K562 (cell line): ENCODE results near the gene TEX54. TPM values are rescaled to one million over a fixed set of nuclear protein-coding genes. Genes with fewer than 3 reads are reported as not detected.

ENCODE experiments used
- ATAC-seq: fragments of 200-7000 bp; cut with Tn5 transposase; 3 replicates; pipeline ENCODE4 v1.9.1; 2020; ENCODE audit warnings: moderate library complexity
- BruUV-seq: library from RNA; stranded (reverse); fragments of 400-500 nt; replicated peaks from 2 replicates; lab custom pipeline; 2021; lab: Mats Ljungman, UMichigan
- CTCF ChIA-PET: fragments of 300-600 bp; formaldehyde crosslinking; extraction: SDS; loops from one replicate; lab custom pipeline; 2021; ENCODE audit warnings: low intra/inter-chr PET ratio; lab: Yijun Ruan, JAX
- POLR2A ChIA-PET: fragments of 300-600, 350-650 bp; sonication (Branson Sonifier 250); formaldehyde crosslinking; extraction: SDS; loops from one replicate; lab custom pipeline; 2021; ENCODE audit warnings: antibody characterized with exemption, inconsistent platforms; lab: Yijun Ruan, JAX
- DNase-seq, 4 experiments: peaks; one replicate each; pipeline versions ENCODE4 v3.0.0 to v3.0.0-alpha.2; 2011 to 2018; ENCODE audit warnings: low spot score in 3 of 4, mixed read lengths in 3 of 4; ENCODE audit errors: extremely low read depth in 1 of 4
- FAIRE-seq: peaks from 2 replicates; lab custom pipeline; 2011; peaks lifted over from hg19 to GRCh38; lab: Jason Lieb, UNC
- H2AFZ ChIP-seq: 2 replicates; pipeline ENCODE4 v1.6.0; 2011; ENCODE audit warnings: low read depth, low read length, control low read depth, inconsistent platforms
- H3K27ac ChIP-seq: fragments of 200-600 bp; 3 replicates; pipeline ENCODE4 v1.8.0; 2011; ENCODE audit warnings: low read depth, mild to moderate bottlenecking, control low read depth, inconsistent platforms, low read length, moderate library complexity, mixed read lengths; ENCODE audit errors: extremely low read depth
- H3K27me3 ChIP-seq, 2 experiments: fragments of 300-600 bp in 1 of 2; 2 replicates in 1 of 2; 3 replicates in 1 of 2; pipeline versions ENCODE4 v1.6.0 to v1.8.0; 2011; ENCODE audit warnings: inconsistent platforms in 2 of 2, low read length in 2 of 2, mild to moderate bottlenecking in 1 of 2, mixed read lengths in 1 of 2, moderate library complexity in 1 of 2; ENCODE audit not compliant: control insufficient read depth in 2 of 2, insufficient read depth in 2 of 2
- H3K36me3 ChIP-seq: fragments of 300-600 bp; 3 replicates; pipeline ENCODE4 v1.8.0; 2011; ENCODE audit warnings: mild to moderate bottlenecking, low read length, inconsistent platforms; ENCODE audit not compliant: control insufficient read depth, insufficient read depth
- H3K4me1 ChIP-seq, 2 experiments: fragments of 200-600 bp in 1 of 2; replicated peaks in 1 of 2; 2 replicates in 1 of 2; 3 replicates in 1 of 2; pipeline versions ENCODE4 v1.5.1 to v1.8.0; 2011; ENCODE audit warnings: inconsistent platforms in 2 of 2, low read length in 2 of 2, mild to moderate bottlenecking in 1 of 2, mixed read lengths in 1 of 2, moderate library complexity in 1 of 2; ENCODE audit not compliant: control insufficient read depth in 2 of 2, insufficient read depth in 2 of 2
- H3K4me2 ChIP-seq: 2 replicates; pipeline ENCODE4 v1.6.1; 2011; ENCODE audit warnings: low read length, control low read depth, inconsistent platforms, mixed read lengths; ENCODE audit not compliant: insufficient read depth
- H3K4me3 ChIP-seq: fragments of 200-600 bp; sonication (generic), shearing (Covaris generic); 2 replicates; pipeline ENCODE4 v1.5.1; 2016; ENCODE audit warnings: control low read depth, inconsistent platforms
- H3K79me2 ChIP-seq: fragments of 200-600 bp; 3 replicates; pipeline ENCODE4 v1.8.0; 2011; ENCODE audit warnings: low read length, inconsistent platforms; ENCODE audit not compliant: control insufficient read depth, insufficient read depth
- H3K9ac ChIP-seq, 2 experiments: 2 replicates each; pipeline versions ENCODE4 v1.6.0 to v1.6.1; 2011; ENCODE audit warnings: low read depth in 2 of 2, low read length in 2 of 2, control low read depth in 1 of 2, inconsistent platforms in 1 of 2, mild to moderate bottlenecking in 1 of 2, mixed read lengths in 1 of 2; ENCODE audit not compliant: insufficient read depth in 1 of 2
- H3K9me1 ChIP-seq: one replicate; pipeline ENCODE4 v1.6.0; 2011; ENCODE audit warnings: inconsistent platforms, mild to moderate bottlenecking, low read length, moderate library complexity; ENCODE audit not compliant: control insufficient read depth, insufficient read depth
- H3K9me3 ChIP-seq: replicated peaks from 2 replicates; pipeline ENCODE4 v1.5.1; 2011; ENCODE audit warnings: low read depth, low read length, inconsistent platforms; ENCODE audit not compliant: control insufficient read depth, insufficient read depth
- H4K20me1 ChIP-seq: replicated peaks from 2 replicates; pipeline ENCODE4 v1.6.1; 2011; ENCODE audit warnings: low read length, inconsistent platforms, mixed read lengths; ENCODE audit not compliant: control insufficient read depth, insufficient read depth
- KDM5B ChIP-seq: fragments of 200-600 bp; sonication (generic); IDR thresholded peaks from 2 replicates; pipeline ENCODE4 v1.6.1; 2012; ENCODE audit warnings: low read depth, mild to moderate bottlenecking, moderate library complexity, low read length, control low read depth, inconsistent platforms; ENCODE audit not compliant: insufficient replicate concordance
- WGBS: fragments of 100-300 bp; shearing (Covaris generic); methylation state at CpG from one replicate; pipeline ENCODE4 v1.1.6; 2016; ENCODE audit warnings: low coverage, mixed read lengths; ENCODE audit not compliant: insufficient coverage; ENCODE audit errors: missing lambda C conversion rate; 5-methylcytosine and 5-hydroxymethylcytosine counted together
- in situ Hi-C: fragments of 300-500 bp; cut with MboI; formaldehyde crosslinking; loops from 4 replicates; pipeline ENCODE4 v1.15.0; 2018; ENCODE audit warnings: inconsistent platforms, mixed read lengths
- intact Hi-C: fragments of 100-400 bp; cut with micrococcal nuclease; formaldehyde crosslinking; loops from 2 replicates; pipeline ENCODE4 v1.14.2; 2022
- polyA plus RNA-seq, 8 experiments: library from polyadenylated mRNA; depleted of rRNA in 4 of 8; stranded (reverse) in 5 of 8; unstranded in 3 of 8; fragments of >200 nt; fragmentation: Nextera tagmentation in 2 of 8; fragmentation: Illumina TruSeq in 1 of 8; extraction: Ambion mirVana in 2 of 8; extraction: Trizol in 1 of 8; gene quantifications; 2 replicates each; pipeline versions ENCODE4 v1.2.1 to v1.2.3, GENCODE V29; 2011 to 2014; ENCODE audit warnings: inconsistent platforms in 1 of 8, missing spikeins in 1 of 8
- total RNA-seq, 7 experiments: library from RNA; depleted of rRNA in 6 of 7; stranded (reverse); fragments of >200 nt in 6 of 7; fragmentation: Illumina TruSeq in 2 of 7; extraction: Trizol in 2 of 7; gene quantifications; 2 replicates each; pipeline versions ENCODE4 v1.2.1 to v1.2.3, GENCODE V29; 2011 to 2021; ENCODE audit warnings: low replicate concordance in 1 of 7
- TF ChIP-seq, protein P1 (sequence below): fragments of 250-450 bp; sonication (Bioruptor Pico); IDR thresholded peaks from 2 replicates; pipeline ENCODE4 v1.9.0; 2021; ENCODE audit warnings: mild to moderate bottlenecking, inconsistent platforms

The TEX54 gene
- total and polyA plus RNA-seq, 9 of the 15 experiments (the other 6 are each of a cell fraction or from before 2014, with no cell fraction given) = not detected

- H3K4me2 ChIP-seq = peak overlapping the region; percentile 16; the same call in 1 of the 2 replicates
- WGBS = 61% methylated on average over 3 of the region's 3 CpGs
- DNase-seq (no peak), FAIRE-seq (no peak)
- H2AFZ ChIP-seq = no peak overlapping the region
- no peaks in the 10 kb centered on the region for H3K9me3 ChIP-seq
- H3K36me3 ChIP-seq = peaks cover 63% of the 10 kb centered on the region
- H3K79me2 ChIP-seq = peaks cover 57% of the 10 kb centered on the region
- POLR2A ChIA-PET = interaction anchor here (0.8 to 11.4 kb wide), 13 partner anchors 8 to 125 kb away, joined by 3 to 116 read pairs (median 5); partner anchors contain the start of genes C11orf98, CSKMT, SLC3A2 and WDR74
- no peak overlapping the region for H3K4me3 ChIP-seq
- H3K9ac ChIP-seq = peak overlapping the region in 1 of 2 experiments; percentile 43; a peak in 1 of 4 replicates
- BruUV-seq = no TSS peak
- H3K9me1 ChIP-seq = no peaks in the 10 kb centered on the region
- TF ChIP-seq KDM5B = peak; percentile 9
- TF ChIP-seq, protein P1, sequence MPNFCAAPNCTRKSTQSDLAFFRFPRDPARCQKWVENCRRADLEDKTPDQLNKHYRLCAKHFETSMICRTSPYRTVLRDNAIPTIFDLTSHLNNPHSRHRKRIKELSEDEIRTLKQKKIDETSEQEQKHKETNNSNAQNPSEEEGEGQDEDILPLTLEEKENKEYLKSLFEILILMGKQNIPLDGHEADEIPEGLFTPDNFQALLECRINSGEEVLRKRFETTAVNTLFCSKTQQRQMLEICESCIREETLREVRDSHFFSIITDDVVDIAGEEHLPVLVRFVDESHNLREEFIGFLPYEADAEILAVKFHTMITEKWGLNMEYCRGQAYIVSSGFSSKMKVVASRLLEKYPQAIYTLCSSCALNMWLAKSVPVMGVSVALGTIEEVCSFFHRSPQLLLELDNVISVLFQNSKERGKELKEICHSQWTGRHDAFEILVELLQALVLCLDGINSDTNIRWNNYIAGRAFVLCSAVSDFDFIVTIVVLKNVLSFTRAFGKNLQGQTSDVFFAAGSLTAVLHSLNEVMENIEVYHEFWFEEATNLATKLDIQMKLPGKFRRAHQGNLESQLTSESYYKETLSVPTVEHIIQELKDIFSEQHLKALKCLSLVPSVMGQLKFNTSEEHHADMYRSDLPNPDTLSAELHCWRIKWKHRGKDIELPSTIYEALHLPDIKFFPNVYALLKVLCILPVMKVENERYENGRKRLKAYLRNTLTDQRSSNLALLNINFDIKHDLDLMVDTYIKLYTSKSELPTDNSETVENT (CRISPR knock-in tag) = no peak
- TF ChIP-seq, all 486 proteins: peak for 1
- Histone ChIP-seq H4K20me1 (no peaks in the 10 kb centered on the region), H3K4me1 (peaks cover 31 to 32% of the 10 kb centered on the region in 2 experiments), H3K27ac (peak overlapping the region; percentile 45), H3K27me3 (no peaks in the 10 kb centered on the region)
- no peak for ATAC-seq
- in situ Hi-C loops (no loop called here), intact Hi-C loops (no loop called here)
- CTCF ChIA-PET = no interaction called here
Measured at GRCh38 chr11:62789576-62789975, 43.1 kb downstream of the TEX54 start.
